Neural crest cell (in vitro differentiated cells): ENCODE data around the gene ATP9B. TPM values are rescaled to one million over a fixed set of nuclear protein-coding genes. Genes with fewer than 3 reads are reported as not detected.

Experiments
- DNase-seq: peaks from one replicate; pipeline ENCODE4 v3.0.0; 2021; ENCODE audit warnings: low read depth, mixed read lengths, low spot score
- H3K27ac Mint-ChIP-seq: one replicate; pipeline ENCODE4 v1.8.0; 2021; ENCODE audit warnings: mild to moderate bottlenecking, mixed read lengths; ENCODE audit not compliant: unreplicated experiment
- H3K27me3 Mint-ChIP-seq: 2 replicates; pipeline ENCODE4 v1.8.0; 2021; ENCODE audit warnings: low read depth, mild to moderate bottlenecking, mixed read lengths
- H3K36me3 Mint-ChIP-seq: 2 replicates; pipeline ENCODE4 v1.8.0; 2021; ENCODE audit warnings: low read depth, mild to moderate bottlenecking, mixed read lengths
- H3K4me1 Mint-ChIP-seq: 2 replicates; pipeline ENCODE4 v1.8.0; 2021; ENCODE audit warnings: mixed read lengths
- H3K4me3 Mint-ChIP-seq: one replicate; pipeline ENCODE4 v1.8.0; 2021; ENCODE audit warnings: mild to moderate bottlenecking, mixed read lengths
- H3K9me3 Mint-ChIP-seq: 2 replicates; pipeline ENCODE4 v1.8.0; 2021; ENCODE audit warnings: mixed read lengths
- total RNA-seq: library from RNA; stranded (reverse); gene quantifications from 2 replicates; pipeline ENCODE4 v1.2.1, GENCODE V29; 2021
- TF ChIP-seq, protein P1 (sequence below): fragments of 200-600 bp; sonication (generic); conservative IDR thresholded peaks from 2 replicates; pipeline ENCODE4 v1.5.0; 2021; ENCODE audit warnings: antibody characterized with exemption, mild to moderate bottlenecking

ATP9B gene
- total RNA-seq, 1 donor from 2014 or later, result 32.9 TPM

DNA sequence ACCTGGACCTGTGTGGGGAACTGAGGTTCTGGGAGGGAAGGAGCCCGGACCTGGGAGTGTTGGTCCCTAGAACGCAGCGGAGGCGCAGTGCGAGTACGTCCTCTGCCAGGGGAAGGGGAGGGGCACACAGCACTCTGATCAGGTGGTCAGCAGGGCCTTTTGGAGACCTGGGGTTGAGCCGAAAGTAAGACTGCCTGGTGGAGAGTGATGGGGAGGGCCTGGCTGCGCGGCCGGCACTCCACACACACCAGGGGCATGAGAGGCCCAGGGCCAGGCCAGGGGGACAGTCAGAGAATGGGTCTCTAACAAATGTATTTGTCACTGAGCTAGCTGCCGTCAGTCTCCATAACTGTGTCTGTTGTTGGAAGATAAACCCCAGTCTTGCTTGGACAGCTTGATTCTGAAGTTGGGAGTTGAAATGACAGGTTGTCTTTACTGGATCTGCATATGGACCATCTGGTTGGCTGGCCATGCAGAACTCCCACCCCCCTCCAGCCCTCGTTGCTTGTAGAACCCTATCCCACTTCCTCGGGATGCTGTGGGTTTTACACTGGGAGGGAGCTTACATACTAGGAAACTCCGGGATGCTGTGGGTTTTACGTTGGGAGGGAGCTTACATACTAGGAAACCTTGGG lies 251.1 kb downstream of the ATP9B start:
- TF ChIP-seq, protein P1, sequence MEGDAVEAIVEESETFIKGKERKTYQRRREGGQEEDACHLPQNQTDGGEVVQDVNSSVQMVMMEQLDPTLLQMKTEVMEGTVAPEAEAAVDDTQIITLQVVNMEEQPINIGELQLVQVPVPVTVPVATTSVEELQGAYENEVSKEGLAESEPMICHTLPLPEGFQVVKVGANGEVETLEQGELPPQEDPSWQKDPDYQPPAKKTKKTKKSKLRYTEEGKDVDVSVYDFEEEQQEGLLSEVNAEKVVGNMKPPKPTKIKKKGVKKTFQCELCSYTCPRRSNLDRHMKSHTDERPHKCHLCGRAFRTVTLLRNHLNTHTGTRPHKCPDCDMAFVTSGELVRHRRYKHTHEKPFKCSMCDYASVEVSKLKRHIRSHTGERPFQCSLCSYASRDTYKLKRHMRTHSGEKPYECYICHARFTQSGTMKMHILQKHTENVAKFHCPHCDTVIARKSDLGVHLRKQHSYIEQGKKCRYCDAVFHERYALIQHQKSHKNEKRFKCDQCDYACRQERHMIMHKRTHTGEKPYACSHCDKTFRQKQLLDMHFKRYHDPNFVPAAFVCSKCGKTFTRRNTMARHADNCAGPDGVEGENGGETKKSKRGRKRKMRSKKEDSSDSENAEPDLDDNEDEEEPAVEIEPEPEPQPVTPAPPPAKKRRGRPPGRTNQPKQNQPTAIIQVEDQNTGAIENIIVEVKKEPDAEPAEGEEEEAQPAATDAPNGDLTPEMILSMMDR, result no peak
- Mint-ChIP-seq H3K27ac (peak overlapping the region; percentile 39), H3K4me3 (no peak overlapping the region), H3K9me3 (peaks cover 7% of the 10 kb centered on the region), H3K4me1 (peaks cover 52% of the 10 kb centered on the region), H3K27me3 (no peaks in the 10 kb centered on the region), H3K36me3 (peaks cover 42% of the 10 kb centered on the region)
- DNase-seq, result no peak

DNA sequence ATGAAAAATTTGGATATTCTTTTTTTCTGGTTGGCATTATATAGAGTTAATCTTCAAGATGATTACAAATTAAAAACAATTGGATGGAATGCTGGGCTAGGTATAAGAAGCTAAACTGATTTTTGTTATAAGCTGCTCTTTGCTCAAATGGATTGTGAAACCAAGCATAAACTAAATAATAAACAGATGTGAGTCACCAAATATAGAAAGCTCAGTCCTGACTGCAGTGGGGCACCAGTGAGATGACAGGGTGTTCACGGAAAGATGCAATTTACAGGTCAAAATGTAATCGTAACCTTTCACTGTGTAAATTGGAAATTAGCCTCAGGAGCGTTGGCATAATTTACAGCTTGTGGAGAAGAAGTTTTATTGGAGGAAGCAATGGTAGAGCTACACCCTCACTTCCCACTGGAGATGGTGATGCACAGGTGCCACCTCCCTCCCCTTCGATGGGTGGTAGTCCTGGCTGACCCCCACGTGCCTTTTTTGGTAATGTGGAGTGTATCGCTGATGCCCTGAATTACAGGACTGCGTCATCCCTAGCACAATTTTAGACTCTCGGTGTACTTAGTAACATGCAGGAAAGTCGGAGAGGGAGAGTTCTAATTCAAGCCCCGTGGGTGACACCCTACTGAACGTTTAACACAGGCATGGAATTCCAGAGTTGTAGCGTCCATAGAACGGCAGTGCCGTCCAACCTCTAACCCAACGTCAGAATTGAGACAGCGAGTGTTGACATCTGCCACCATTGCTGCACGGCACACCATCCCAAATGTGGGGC lies 252.6 kb downstream of the ATP9B start:
- Mint-ChIP-seq H3K9me3 (peaks cover 4% of the 10 kb centered on the region), H3K4me3 (no peak overlapping the region), H3K27ac (no peak overlapping the region), H3K27me3 (no peaks in the 10 kb centered on the region), H3K4me1 (peaks cover 52% of the 10 kb centered on the region), H3K36me3 (peaks cover 30% of the 10 kb centered on the region)
- TF ChIP-seq, protein P1, result no peak
- no peak for DNase-seq

DNA sequence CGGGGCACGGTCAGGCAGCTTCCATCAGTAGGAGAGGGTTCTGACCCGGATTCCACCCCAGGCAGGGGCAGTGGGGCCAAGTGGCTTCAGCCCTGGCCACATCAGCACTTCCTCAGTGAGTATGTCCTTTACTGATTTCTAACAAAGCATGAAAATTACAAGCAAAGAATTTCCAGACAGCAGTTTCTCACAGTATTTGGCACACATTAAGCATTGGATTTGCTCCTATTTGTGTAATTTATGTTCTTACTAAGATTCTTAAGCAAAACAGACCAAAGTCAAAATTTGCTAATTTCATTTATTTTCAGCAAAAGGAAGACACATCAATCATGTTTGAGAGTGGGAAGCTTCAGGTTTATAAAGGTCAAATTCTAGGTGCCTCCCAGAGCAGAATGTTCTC lies 253.2 kb downstream of the ATP9B start:
- DNase-seq, result no peak
- H3K36me3 Mint-ChIP-seq, result peaks cover 33% of the 10 kb centered on the region
- H3K27me3 Mint-ChIP-seq, result no peaks in the 10 kb centered on the region
- TF ChIP-seq, protein P1, result no peak
- peaks cover 4% of the 10 kb centered on the region for H3K9me3 Mint-ChIP-seq
- H3K27ac Mint-ChIP-seq, result no peak overlapping the region
- H3K4me3 Mint-ChIP-seq, result no peak overlapping the region
- H3K4me1 Mint-ChIP-seq, result peaks cover 52% of the 10 kb centered on the region

DNA sequence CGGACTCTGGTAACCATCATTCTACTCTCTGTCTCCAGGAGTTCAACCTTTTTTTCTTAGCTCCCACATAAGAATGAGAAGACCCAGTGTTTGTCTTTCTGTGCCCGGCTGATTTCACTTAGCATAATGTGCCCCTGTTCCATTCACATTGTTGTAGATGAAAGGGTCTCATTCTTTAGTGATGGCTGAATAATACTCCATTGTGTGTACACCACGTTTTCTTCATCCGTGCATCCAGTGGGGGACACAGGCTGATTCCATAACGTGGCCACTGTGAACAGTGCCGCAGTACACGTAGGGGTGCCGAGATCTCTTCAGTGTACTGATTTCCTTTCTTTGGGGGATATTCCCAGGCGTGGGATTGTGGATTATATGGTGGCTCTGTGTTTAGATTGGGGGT lies 254.3 kb downstream of the ATP9B start:
- peaks cover 4% of the 10 kb centered on the region for H3K9me3 Mint-ChIP-seq
- H3K4me1 Mint-ChIP-seq, result peaks cover 45% of the 10 kb centered on the region
- no peak overlapping the region for H3K27ac Mint-ChIP-seq
- H3K4me3 Mint-ChIP-seq, result no peak overlapping the region
- peaks cover 30% of the 10 kb centered on the region for H3K36me3 Mint-ChIP-seq
- no peaks in the 10 kb centered on the region for H3K27me3 Mint-ChIP-seq
- TF ChIP-seq, protein P1, result no peak
- DNase-seq, result no peak

DNA sequence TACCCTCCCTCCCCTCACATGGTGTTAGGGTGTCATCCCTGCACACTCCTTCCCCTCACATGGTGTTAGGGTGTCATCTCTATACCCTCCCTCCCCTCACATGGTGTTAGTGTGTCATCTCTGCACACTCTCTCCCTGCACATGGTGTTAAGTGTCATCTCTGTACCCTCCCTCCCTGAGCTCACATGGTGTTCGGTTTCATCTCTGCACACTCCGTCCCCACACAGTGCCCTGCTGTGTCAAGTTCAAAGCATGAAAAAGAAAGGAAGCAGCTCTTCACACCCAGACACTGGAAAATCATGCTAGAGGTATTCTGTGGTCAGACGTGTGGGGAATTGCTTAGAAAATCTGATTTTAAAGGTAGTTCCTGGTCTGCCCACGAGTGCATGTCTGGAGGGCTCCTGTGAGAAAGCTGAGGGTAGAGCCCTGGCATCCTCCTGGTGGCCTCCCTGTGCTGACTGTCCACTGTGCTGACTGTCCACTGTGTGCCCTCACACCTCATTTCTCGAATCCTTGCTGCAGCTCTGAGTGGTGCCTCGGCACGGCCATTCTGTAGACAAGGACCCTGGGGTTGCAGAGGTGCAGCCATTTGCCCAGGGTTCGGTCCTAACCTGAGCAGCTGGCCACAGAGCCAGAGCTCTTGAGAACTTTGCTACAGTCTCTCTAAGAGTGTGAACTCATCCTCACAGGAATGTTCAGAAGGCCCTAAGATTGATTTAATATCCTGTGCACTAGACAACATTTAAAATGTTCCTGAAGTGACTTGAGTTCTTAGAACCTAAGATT lies 257.4 kb downstream of the ATP9B start:
- TF ChIP-seq, protein P1, result no peak
- Mint-ChIP-seq H3K27ac (peak overlapping the region; percentile 94), H3K27me3 (no peaks in the 10 kb centered on the region), H3K36me3 (peaks cover 28% of the 10 kb centered on the region), H3K4me3 (no peak overlapping the region), H3K9me3 (peaks cover 4% of the 10 kb centered on the region), H3K4me1 (peaks cover 24% of the 10 kb centered on the region)
- DNase-seq, result no peak
